NK-92 treated with Interleukin-12 subunit alpha and Interleukin-12 subunit beta, amount 100 ng/mL, for 24 hours (cell line): ENCODE data around the gene BRIP1.
"Not testable (repeated sequence)": the region's sequence is repeated elsewhere in the genome, so short reads cannot be mapped to it uniquely, and the experiment has no call there.

ENCODE experiments used
- DNase-seq: peaks from one replicate; lab custom pipeline; 2025; lab: John Stamatoyannopoulos, UW

Gene BRIP1

DNA sequence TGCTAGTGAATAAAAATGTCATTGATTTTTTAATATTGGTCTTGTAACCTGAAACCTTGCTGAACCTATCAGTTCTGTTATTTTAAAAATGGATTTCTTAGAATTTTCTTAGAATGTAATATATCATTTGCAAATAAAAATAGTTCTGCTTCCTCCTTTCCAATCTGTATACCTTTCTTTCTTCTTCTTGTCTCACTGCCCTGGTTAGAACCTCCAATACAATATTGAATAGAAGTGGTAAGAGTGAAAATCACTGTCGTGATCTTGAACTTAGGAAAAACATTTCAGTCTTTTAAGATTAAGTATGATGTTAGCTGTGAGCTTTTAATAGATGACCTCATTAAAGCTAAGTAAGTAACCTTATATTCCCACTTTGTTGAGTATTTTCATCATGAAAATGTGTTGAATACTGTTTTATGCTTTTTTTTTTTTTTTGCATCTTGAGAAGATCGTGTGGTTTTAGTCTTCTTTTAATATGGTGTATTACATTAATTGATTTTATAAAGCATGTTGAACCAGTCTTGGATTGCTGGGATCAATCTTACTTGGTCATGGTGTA is 167.5 kb downstream of the BRIP1 start:
- DNase-seq: no peak

DNA sequence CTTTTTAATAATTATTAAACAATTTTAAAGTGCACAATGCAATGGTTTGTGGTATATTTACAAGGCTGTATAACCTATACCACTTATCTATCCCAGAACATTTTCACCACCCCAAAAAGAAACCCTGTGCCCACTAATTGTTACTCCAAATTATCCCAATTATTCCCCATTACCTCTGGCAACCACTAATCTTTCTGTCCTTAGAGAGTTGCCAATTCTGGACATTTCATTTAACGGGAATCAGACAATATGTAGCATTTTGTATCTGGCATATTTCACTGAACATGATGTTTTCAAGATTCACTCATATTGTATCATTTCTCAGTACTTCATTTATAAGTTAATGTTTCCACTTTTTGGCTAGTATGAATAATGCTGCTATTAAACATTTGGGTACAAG is 169.2 kb downstream of the BRIP1 start:
- DNase-seq: no peak

- no peak for DNase-seq
Observed at GRCh38 chr17:61689610-61690180, 173.6 kb downstream of the BRIP1 start.

- no peak for DNase-seq
Observed at GRCh38 chr17:61687769-61688168, 175.6 kb downstream of the BRIP1 start.

GRCh38 chr17:61686113-61686512 is 177.2 kb downstream of the BRIP1 start:
- no peak for DNase-seq

DNA sequence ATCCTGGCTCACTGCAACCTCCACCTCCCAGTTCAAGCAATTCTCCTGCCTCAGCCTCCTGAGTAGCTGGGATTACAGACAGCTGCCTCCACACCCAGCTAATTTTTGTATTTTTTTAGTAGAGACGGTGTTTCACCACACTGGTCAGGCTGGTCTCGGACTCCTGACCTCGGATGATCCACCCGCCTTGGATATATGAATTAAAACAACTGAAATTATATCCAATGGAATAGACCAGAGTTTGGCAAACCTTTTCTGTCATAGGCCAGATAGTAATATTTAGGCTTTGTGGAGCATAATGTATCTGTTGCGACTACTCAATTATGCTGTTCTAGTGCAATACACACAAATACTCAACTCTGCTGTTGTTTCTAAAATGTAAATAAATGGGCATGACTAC is 178.5 kb downstream of the BRIP1 start:
- DNase-seq: no peak

DNA sequence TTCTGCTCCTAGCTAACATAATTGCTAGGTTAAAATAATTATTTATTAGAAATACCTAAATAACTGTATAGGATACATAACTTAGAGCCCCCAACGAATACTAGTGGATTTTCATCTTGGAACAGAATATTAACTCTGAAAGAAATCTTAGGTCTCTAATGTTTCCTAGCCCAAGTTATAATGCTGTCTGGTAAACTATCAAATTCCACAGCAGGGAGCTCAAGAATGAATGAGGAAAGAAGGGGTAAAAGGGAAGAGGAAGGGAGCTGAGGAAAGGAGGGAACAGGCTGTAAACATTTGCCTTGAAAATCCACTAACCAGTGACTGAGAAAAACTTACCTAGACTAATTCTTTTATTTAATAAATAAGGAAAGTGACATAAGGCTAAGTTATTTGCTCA is 179.2 kb downstream of the BRIP1 start:
- no peak for DNase-seq

DNA sequence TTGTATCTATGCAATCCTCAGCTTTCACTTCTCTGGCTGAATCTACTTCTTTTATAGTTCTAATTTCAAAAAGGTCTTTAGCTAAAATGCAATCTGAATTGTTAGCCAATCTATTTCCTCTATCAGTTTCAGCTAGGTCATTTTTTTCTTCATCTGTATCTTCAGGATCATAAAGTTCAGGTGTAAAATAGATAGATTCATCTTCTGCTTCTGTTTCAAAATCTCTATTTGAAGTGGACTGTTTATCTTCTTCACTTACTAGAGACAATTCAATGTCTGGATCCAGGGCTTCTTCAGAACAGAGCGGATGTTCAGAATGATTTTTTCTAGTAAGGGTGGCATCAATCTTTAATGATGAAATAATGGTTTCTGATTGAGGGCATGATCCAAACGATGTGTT is 179.9 kb downstream of the BRIP1 start:
- no peak for DNase-seq

DNA sequence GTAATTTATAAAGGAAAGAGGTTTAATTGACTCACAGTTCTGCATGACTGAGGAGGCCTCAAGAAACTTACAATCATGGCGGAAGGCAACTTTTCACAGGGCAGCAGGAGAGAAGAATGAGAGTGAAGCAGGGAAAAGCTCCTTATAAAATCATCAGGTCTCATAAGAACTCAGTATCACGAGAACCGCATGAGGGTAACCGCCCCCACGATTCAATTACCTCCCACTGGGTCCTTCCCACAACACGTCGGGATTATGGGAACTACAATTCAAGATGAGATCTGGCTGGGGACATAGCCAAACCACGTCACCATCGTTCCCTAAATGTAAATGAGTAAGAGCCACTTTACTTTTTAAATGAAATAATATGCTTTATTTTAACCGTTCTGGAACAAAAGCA is 182.4 kb downstream of the BRIP1 start:
- no peak for DNase-seq

GRCh38 chr17:61678339-61678738 is 185.0 kb downstream of the BRIP1 start:
- DNase-seq: no peak

GRCh38 chr17:61677150-61677811 is 186.0 kb downstream of the BRIP1 start:
- not testable (repeated sequence) for DNase-seq

DNA sequence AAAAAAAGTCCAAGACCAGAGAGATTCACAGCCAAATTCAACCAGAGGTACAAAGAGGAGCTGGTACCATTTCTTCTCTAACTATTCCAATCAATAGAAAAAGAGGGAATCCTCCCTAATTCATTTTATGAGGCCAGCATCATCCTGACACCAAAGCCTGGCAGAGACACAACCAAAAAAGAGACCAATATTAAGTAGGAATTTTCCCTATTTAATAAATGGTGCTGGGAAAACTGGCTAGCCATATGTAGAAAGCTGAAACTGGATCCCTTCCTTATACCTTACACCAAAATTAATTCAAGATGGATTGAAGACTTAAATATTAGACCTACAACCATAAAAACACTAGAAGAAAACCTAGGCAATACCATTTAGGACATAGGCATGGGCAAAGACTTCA is 186.8 kb downstream of the BRIP1 start:
- not testable (repeated sequence) for DNase-seq

DNA sequence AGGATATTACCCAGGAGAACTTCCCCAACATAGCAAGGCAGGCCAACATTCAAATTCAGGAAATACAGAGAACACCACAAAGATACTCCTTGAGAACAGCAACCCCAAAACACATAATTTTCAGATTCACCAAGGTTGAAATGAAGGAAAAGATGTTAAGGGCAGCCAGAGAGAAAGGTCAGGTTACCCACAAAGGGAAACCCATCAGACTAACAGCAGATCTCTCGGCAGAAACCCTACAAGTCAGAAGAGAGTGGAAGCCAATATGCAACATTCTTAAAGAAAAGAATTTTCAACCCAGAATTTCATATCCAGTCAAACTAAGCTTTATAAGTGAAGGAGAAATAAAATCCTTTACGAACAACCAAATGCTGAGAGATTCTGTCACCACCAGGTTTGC is 188.7 kb downstream of the BRIP1 start:
- not testable (repeated sequence) for DNase-seq

GRCh38 chr17:61673019-61673897 is 190.1 kb downstream of the BRIP1 start:
- DNase-seq: not testable (repeated sequence)

- no peak for DNase-seq
Observed at GRCh38 chr17:61672140-61672539, 191.2 kb downstream of the BRIP1 start.

GRCh38 chr17:61670691-61671090 is 192.6 kb downstream of the BRIP1 start:
- no peak for DNase-seq

DNA sequence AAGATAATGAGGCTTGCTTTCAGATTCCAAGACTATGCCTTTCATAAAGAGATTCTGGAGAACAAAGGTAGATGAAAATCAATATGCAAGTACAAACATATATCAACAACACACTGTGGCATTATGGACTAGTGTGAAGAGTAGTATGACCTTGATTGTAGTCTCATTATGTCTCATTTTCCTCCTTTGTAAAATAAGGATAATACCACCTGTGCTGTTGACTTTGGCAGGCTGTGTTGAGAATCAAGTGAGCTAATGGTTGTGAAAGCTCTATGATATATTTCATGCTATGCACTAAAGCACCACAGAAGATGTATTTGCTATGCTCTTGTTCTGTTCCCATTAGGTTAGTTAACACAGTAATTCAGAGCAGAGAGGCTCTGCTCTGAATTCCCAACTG is 193.8 kb downstream of the BRIP1 start:
- no peak for DNase-seq

DNA sequence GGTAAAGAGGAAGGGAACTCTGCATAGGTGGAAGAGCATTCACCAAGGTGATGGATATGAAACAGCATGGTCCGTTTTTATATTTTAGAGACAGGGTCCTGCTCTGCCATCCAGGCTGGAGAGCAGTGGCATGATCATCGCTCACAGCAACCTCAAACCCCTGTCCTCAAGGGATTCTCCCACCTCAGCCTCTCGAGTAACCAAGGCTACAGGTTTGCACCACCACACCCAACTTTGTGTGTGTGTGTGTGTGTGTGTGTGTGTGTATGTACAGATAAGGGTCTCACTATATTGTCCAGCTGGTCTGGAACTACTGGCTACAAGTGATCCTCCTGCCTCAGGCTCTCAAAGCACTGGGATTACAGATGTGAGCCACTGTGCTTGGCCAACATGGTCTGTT is 194.8 kb downstream of the BRIP1 start:
- no peak for DNase-seq

DNA sequence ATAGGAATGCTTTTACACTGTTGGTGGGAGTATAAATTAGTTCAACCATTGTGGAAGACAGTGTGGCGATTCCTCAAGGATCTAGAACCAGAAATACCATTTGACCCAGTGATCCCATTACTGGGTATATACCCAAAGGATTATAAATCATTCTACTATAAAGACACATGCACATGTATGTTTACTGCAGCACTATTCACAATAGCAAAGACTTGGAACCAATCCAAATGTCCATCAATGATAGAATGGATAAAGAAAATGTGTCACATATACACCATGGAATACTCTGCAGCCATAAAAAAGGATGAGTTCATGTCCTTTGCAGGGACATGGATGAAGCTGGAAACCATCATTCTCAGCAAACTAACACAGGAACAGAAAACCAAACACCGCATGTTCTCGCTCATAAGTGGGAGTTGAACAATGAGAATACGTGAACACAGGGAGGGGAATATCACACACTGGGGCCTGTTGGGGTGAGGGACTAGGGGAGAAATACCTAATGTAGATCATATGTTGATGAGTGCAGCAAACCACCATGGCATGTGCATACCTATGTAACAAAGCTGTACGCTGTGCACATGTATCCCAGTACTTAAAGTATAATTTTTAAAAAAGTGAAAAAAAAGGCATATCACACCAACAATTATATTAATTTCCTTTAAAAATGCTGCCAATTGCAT is 196.8 kb downstream of the BRIP1 start:
- not testable (repeated sequence) for DNase-seq

- DNase-seq: no peak
Observed at GRCh38 chr17:61663310-61663709, 200.0 kb downstream of the BRIP1 start.

- no peak for DNase-seq
Observed at GRCh38 chr17:61662741-61663140, 200.6 kb downstream of the BRIP1 start.

DNA sequence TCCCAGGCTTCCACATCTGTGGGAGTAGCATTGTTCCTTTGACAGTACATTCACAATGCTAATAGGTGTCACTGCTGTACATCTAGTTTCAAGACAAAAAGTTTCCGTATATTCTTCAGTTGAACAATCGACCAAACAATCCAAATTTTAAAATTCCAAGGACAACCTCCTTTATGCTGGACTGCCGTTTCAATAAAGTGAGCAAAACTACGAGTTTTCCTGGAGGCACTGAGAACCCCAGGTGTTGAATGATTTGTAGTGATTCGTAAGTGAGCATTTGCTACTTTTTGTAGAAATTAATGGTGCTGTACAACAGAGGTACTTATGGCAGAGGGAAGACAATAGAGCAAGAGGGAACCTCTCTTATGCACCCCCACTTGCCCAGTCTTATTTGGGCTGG is 201.1 kb downstream of the BRIP1 start:
- no peak for DNase-seq
